Choroid plexus epithelial cell (primary cell): ENCODE measurements around the gene CLCF1.

Source experiments
- DNase-seq: peaks from one replicate; pipeline ENCODE4 v3.0.0-alpha.2; 2010; ENCODE audit warnings: low read depth
- H3K4me3 ChIP-seq: 2 replicates; pipeline ENCODE4 v1.5.1; 2011; ENCODE audit warnings: low read depth, mild to moderate bottlenecking, control low read depth, low read length, moderate library complexity
- CTCF ChIP-seq: conservative IDR thresholded peaks from 2 replicates; pipeline ENCODE4 v1.5.1; 2011; ENCODE audit warnings: low read depth, mild to moderate bottlenecking, control low read depth, inconsistent platforms, low read length, moderate library complexity

CLCF1 gene

DNA sequence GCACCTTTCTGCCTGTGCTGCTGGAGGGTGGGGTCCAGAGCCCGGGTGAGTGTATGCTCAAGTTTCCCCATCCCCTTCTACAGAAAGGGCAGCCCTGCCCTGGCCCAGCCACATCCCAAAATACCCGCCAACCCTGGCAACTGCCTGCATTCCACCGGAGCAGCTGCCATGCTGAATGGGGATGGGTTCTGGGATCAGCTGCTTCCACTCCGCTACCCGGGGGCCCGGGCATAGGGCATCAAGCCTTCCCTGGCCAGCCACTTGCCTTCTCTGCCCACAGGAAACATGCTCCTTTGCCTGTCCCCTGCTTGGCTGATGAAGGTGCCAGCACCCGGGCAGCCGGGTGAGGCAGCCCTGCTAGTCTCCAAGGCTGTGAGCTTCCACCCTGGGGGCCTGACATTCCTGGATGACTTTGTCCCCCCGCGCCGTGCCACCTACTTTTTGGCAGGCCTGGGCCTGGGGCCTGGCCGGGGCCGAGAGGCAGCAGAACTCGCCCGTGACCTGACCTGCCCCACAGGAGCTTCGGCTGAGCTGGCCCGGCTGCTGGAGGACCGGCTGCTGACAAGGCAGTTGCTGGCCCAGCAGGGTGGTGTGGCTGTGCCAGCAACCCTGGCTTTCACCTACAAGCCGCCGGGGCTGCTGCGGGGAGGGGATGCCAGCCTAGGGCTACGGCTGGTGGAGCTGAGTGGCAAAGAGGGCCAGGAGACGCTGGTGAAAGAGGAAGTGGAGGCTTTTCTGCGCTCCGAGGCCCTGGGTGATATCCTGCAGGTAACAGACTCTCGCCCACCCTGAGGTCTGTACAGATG, 45.3 kb upstream of the CLCF1 start:
- no peak for TF ChIP-seq CTCF
- no peak overlapping the region for H3K4me3 ChIP-seq
- DNase-seq = no peak

DNA sequence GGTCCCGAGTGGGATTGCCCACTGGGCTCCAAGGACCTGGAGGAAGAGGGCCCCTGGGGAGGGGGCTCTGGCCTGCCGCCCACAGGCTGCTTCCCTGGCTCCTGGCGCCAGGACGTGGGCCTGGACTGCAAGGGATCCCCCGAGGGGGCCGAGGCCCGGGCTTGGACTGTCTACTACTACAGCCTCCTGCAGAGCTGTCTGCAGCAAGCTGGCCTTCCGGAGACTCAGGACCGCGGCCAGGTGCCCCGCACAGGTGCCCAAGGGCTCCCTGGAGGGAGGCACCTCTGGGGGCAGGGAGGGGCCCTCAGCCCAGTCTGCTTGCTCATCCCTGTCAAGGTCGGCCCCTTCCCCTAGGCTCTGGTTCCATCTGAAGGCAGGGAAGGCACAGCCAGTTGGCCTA, 44.0 kb upstream of the CLCF1 start:
- no peak for DNase-seq
- H3K4me3 ChIP-seq = no peak overlapping the region
- TF ChIP-seq CTCF = no peak

- no peak overlapping the region for H3K4me3 ChIP-seq
Measured at GRCh38 chr11:67416416-67417335, 43.3 kb upstream of the CLCF1 start.

DNA sequence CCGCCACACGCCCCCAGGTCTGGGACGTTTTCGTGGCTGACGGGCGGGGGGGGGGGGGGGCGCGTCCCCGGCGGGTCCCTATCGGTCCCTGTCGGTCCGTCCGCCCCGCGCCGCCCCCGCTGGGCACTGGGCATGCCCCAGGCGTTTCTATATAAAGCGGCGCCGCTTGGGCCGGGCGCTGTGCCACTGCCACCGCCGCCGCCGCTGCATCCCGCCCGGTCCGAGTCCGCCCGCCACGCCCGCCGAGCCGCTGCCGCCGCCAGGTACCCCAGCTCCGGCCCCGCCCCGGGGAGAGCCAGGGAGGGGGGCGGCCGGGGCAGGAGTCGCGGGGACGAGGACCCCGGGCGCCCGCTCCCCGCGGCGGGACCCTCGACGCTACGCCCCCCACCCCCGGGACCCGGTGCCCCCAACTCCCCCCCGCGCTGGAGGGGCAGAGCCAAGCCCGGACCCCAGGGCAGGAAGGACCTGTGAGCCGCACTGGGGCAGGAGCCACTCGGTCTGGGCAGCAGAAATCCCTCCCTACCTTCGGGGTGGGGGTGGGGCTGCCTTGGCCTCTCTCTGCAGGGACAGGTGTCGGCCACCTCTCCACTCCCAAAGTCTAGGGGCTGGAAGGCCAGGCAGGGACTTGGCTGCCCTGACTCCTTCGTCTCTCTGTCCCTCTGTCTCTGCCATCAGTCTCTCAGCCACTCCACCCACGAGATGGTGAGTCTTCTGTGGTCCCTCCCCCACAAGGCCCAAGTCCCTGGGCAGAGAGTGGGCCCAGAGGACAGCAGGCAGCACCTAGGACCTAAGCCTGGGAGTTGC, 42.3 kb upstream of the CLCF1 start, which contains the start of gene CARNS1:
Gene CARNS1, plus strand, starts transcription at position 178 of the 804 bp plus-strand sequence. Its CDS starts 522 bp downstream, at position 700.
- no peak within 1 kb of the TSS for H3K4me3 ChIP-seq
- DNase-seq = no peak
- TF ChIP-seq CTCF = no peak

More at GRCh38 chr11:67416416-67417335, 43.3 kb upstream of the CLCF1 start:
- TF ChIP-seq CTCF = no peak
- DNase-seq = peak; percentile 53

- no peak for TF ChIP-seq CTCF
- DNase-seq = no peak
Measured at GRCh38 chr11:67413266-67413849, 40.0 kb upstream of the CLCF1 start.

GRCh38 chr11:67412495-67413179, 39.2 kb upstream of the CLCF1 start:
- TF ChIP-seq CTCF = no peak
- no peak overlapping the region for H3K4me3 ChIP-seq
- no peak for DNase-seq

More at GRCh38 chr11:67413266-67413849, 40.0 kb upstream of the CLCF1 start:
- H3K4me3 ChIP-seq = no peak overlapping the region
